ENCODE data around the gene ATOSA. TPM values are rescaled to one million over a fixed set of nuclear protein-coding genes. Genes with fewer than 3 reads are reported as not detected.

The ATOSA gene
- total RNA-seq, 1 experiment from 2014 or later, result 5.8 TPM

- Mint-ChIP-seq H3K27ac (no peak overlapping the region), H3K4me3 (no peak overlapping the region), H3K36me3 (ENCODE audit: insufficient read depth in 1 of 3, low read depth in 3 of 3) (no peaks in the 10 kb centered on the region), H3K9me3 (no peaks in the 10 kb centered on the region), H3K27me3 (ENCODE audit: low read depth) (no peaks in the 10 kb centered on the region), H3K4me1 (no peaks in the 10 kb centered on the region)
- Histone ChIP-seq H2BK20ac (ENCODE audit: low read depth, low read length, poor library complexity, severe bottlenecking) (no peak overlapping the region), H3K27me3 (ENCODE audit: insufficient read depth, low read length) (no peaks in the 10 kb centered on the region), H3K27ac (ENCODE audit: insufficient read length, low read depth, low read length) (no peak overlapping the region), H2AFZ (ENCODE audit: low read length) (no peak overlapping the region), H3K79me1 (ENCODE audit: insufficient read depth, low read depth, low read length, poor library complexity, severe bottlenecking) (no peaks in the 10 kb centered on the region), H2BK120ac (ENCODE audit: low read depth, low read length, poor library complexity, severe bottlenecking) (no peak overlapping the region), H2BK15ac (ENCODE audit: low read depth, low read length) (no peak overlapping the region), H3K23ac (ENCODE audit: insufficient read length, low read depth, low read length) (no peak overlapping the region), H4K91ac (ENCODE audit: insufficient read length, low read depth, low read length) (no peak overlapping the region), H4K8ac (replicated peaks; ENCODE audit: insufficient read length, low read depth, low read length) (no peak overlapping the region), H3K56ac (ENCODE audit: insufficient read length, low read depth, low read length) (no peak overlapping the region), H2BK12ac (ENCODE audit: insufficient read length, low read depth, low read length) (no peak overlapping the region), H2AK5ac (ENCODE audit: insufficient read length, low read length) (no peak overlapping the region), H4K5ac (ENCODE audit: insufficient read length, low read depth, low read length) (no peak overlapping the region), H3K18ac (ENCODE audit: insufficient read length, low read depth, low read length) (no peak overlapping the region), H3K79me2 (ENCODE audit: insufficient read depth, low read length) (no peaks in the 10 kb centered on the region), H3K23me2 (ENCODE audit: insufficient read length, low read depth, low read length, poor library complexity, severe bottlenecking) (no peaks in the 10 kb centered on the region), H3K4me2 (ENCODE audit: insufficient read depth, insufficient read length, low read length) (no peak overlapping the region), H3T11ph (ENCODE audit: low read length) (no peak overlapping the region), H3K9ac (ENCODE audit: extremely low read depth, insufficient read length, low read length) (no peak overlapping the region), H3K4ac (ENCODE audit: low read depth, low read length) (no peak overlapping the region), H2BK5ac (ENCODE audit: insufficient read length, low read length) (no peak overlapping the region), H3K4me1 (ENCODE audit: insufficient read depth, low read length) (no peaks in the 10 kb centered on the region), H3K9me3 (ENCODE audit: control insufficient read depth, low read depth, low read length) (no peaks in the 10 kb centered on the region), H3K14ac (ENCODE audit: insufficient read depth, low read length) (no peak overlapping the region), H4K20me1 (ENCODE audit: control insufficient read depth, insufficient read depth, insufficient read length) (no peaks in the 10 kb centered on the region)
- no peak for DNase-seq
- TF ChIP-seq CTCF (conservative IDR thresholded peaks at IDR 0.05), result no peak
- no CpG with 5 or more reads among the region's 1 CpG for WGBS (ENCODE audit: extremely low coverage, insufficient read length, low lambda C conversion rate)
Observed at GRCh38 chr15:52635908-52636307, 43.3 kb downstream of the ATOSA start.

Other genes starting within 250 kb of the ATOSA start
- gene MYO5A, start 150.5 kb downstream of the ATOSA start, total RNA-seq (2021), result 21.8 and 22.0 TPM in 2 replicates
- 229 and 247 TPM in 2 replicates for gene ARPP19, start 110.4 kb downstream of the ATOSA start, total RNA-seq (2021)
- gene ONECUT1, start 110.9 kb upstream of the ATOSA start, total RNA-seq (2021), result 14.0 and 14.1 TPM in 2 replicates